KMS-11 (cell line): ENCODE data around the gene CCL19.

ENCODE experiments used
- H2AFZ ChIP-seq: fragments of 200-600 bp; sonication (generic); 2 replicates; pipeline ENCODE4 v1.6.1; 2016; ENCODE audit warnings: antibody characterized with exemption, mixed run types, low read depth
- H3K27ac ChIP-seq: fragments of 200-600 bp; sonication (generic); 2 replicates; pipeline ENCODE4 v1.6.1; 2016; ENCODE audit warnings: mild to moderate bottlenecking, mixed run types
- H3K27me3 ChIP-seq: fragments of 200-600 bp; sonication (generic); 2 replicates; pipeline ENCODE4 v1.6.1; 2017; ENCODE audit warnings: mild to moderate bottlenecking, low read depth, mixed run types, moderate library complexity; ENCODE audit not compliant: insufficient read depth
- H3K36me3 ChIP-seq: fragments of 200-600 bp; sonication (generic); 2 replicates; pipeline ENCODE4 v1.6.1; 2017; ENCODE audit warnings: mild to moderate bottlenecking, mixed run types; ENCODE audit not compliant: insufficient read depth
- H3K4me1 ChIP-seq: fragments of 200-600 bp; sonication (generic); 2 replicates; pipeline ENCODE4 v1.6.1; 2016; ENCODE audit warnings: mild to moderate bottlenecking, low read depth, mixed run types; ENCODE audit not compliant: poor library complexity, severe bottlenecking
- H3K4me2 ChIP-seq: fragments of 200-600 bp; sonication (generic); 2 replicates; pipeline ENCODE4 v1.7.0; 2016; ENCODE audit warnings: mild to moderate bottlenecking, mixed run types
- H3K4me3 ChIP-seq: fragments of 200-600 bp; sonication (generic); IDR thresholded peaks from 2 replicates; pipeline ENCODE4 v1.6.1; 2017; ENCODE audit warnings: low read depth, low read length, mixed read lengths; ENCODE audit not compliant: insufficient read depth
- H3K79me2 ChIP-seq: fragments of 200-600 bp; sonication (generic); 2 replicates; pipeline ENCODE4 v1.6.1; 2016; ENCODE audit warnings: low read depth, mixed run types; ENCODE audit not compliant: insufficient read depth
- H3K9ac ChIP-seq: fragments of 200-600 bp; sonication (generic); 2 replicates; pipeline ENCODE4 v1.6.1; 2016; ENCODE audit warnings: mild to moderate bottlenecking, mixed run types
- H4K20me1 ChIP-seq: fragments of 200-600 bp; sonication (generic); 2 replicates; pipeline ENCODE4 v1.6.1; 2016; ENCODE audit warnings: mild to moderate bottlenecking, mixed run types; ENCODE audit not compliant: insufficient read depth
- TF ChIP-seq, protein P1 (sequence below): fragments of 200-600 bp; sonication (generic); conservative IDR thresholded peaks from 2 replicates; pipeline ENCODE4 v1.6.1; 2017; ENCODE audit warnings: low read depth, mild to moderate bottlenecking, antibody characterized with exemption, low read length, moderate library complexity, mixed read lengths

Gene CCL19

GRCh38 chr9:34663303-34663605, 27.8 kb downstream of the CCL19 start:
- no peaks in the 10 kb centered on the region for H3K27me3 ChIP-seq
- H3K4me1 ChIP-seq, result peaks cover 10% of the 10 kb centered on the region
- H3K79me2 ChIP-seq, result no peaks in the 10 kb centered on the region
- H3K4me2 ChIP-seq, result no peak overlapping the region
- no peaks in the 10 kb centered on the region for H3K36me3 ChIP-seq
- H2AFZ ChIP-seq, result no peak overlapping the region
- no peak overlapping the region for H3K27ac ChIP-seq
- no peak overlapping the region for H3K9ac ChIP-seq
- H4K20me1 ChIP-seq, result no peaks in the 10 kb centered on the region
- H3K4me3 ChIP-seq, result no peak overlapping the region
- TF ChIP-seq, protein P1, sequence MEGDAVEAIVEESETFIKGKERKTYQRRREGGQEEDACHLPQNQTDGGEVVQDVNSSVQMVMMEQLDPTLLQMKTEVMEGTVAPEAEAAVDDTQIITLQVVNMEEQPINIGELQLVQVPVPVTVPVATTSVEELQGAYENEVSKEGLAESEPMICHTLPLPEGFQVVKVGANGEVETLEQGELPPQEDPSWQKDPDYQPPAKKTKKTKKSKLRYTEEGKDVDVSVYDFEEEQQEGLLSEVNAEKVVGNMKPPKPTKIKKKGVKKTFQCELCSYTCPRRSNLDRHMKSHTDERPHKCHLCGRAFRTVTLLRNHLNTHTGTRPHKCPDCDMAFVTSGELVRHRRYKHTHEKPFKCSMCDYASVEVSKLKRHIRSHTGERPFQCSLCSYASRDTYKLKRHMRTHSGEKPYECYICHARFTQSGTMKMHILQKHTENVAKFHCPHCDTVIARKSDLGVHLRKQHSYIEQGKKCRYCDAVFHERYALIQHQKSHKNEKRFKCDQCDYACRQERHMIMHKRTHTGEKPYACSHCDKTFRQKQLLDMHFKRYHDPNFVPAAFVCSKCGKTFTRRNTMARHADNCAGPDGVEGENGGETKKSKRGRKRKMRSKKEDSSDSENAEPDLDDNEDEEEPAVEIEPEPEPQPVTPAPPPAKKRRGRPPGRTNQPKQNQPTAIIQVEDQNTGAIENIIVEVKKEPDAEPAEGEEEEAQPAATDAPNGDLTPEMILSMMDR, result no peak

- Histone ChIP-seq H3K9ac (no peak within 1 kb of the TSS), H3K4me2 (no peak within 1 kb of the TSS), H4K20me1 (no peaks in the 10 kb centered on the region), H3K27ac (no peak within 1 kb of the TSS), H3K4me1 (peaks cover 10% of the 10 kb centered on the region), H3K36me3 (no peaks in the 10 kb centered on the region), H2AFZ (no peak within 1 kb of the TSS), H3K27me3 (no peaks in the 10 kb centered on the region), H3K4me3 (no peak within 1 kb of the TSS), H3K79me2 (no peaks in the 10 kb centered on the region)
- TF ChIP-seq, protein P1, result no peak
Observed at GRCh38 chr9:34662526-34663302, 28.4 kb downstream of the CCL19 start, which contains the start of gene CCL27. TSS of gene CCL27 (minus strand) at chr9:34662657. CDS start at chr9:34662633, 24 bp downstream.

- peaks cover 8% of the 10 kb centered on the region for H3K4me1 ChIP-seq
- TF ChIP-seq, protein P1, result no peak
- H3K36me3 ChIP-seq, result no peaks in the 10 kb centered on the region
- H4K20me1 ChIP-seq, result no peaks in the 10 kb centered on the region
- no peak overlapping the region for H3K27ac ChIP-seq
- no peaks in the 10 kb centered on the region for H3K79me2 ChIP-seq
- no peak overlapping the region for H2AFZ ChIP-seq
- no peak overlapping the region for H3K4me2 ChIP-seq
- no peak overlapping the region for H3K4me3 ChIP-seq
- H3K27me3 ChIP-seq, result no peaks in the 10 kb centered on the region
- H3K9ac ChIP-seq, result no peak overlapping the region
Observed at GRCh38 chr9:34659592-34660253, 31.4 kb downstream of the CCL19 start.

DNA sequence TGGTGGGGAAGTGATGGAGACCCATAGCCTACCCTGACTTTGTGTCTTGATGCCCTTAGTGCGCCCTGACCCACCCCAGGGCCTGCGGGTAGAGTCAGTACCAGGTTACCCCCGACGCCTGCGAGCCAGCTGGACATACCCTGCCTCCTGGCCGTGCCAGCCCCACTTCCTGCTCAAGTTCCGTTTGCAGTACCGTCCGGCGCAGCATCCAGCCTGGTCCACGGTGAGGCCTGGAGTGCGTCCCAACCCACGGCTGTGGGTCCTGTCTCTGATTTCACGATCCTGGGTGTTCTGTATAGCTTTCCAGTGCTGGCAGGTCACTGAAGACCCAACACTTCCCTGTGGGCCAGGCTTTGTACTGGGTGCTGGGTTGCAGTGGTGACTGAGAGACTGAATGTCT, 32.6 kb downstream of the CCL19 start:
- no peak overlapping the region for H3K9ac ChIP-seq
- no peak overlapping the region for H2AFZ ChIP-seq
- no peaks in the 10 kb centered on the region for H3K79me2 ChIP-seq
- no peak overlapping the region for H3K4me3 ChIP-seq
- no peaks in the 10 kb centered on the region for H3K4me1 ChIP-seq
- H3K27ac ChIP-seq, result no peak overlapping the region
- H4K20me1 ChIP-seq, result no peaks in the 10 kb centered on the region
- H3K27me3 ChIP-seq, result no peaks in the 10 kb centered on the region
- no peak overlapping the region for H3K4me2 ChIP-seq
- TF ChIP-seq, protein P1, result no peak
- H3K36me3 ChIP-seq, result no peaks in the 10 kb centered on the region
